BE2C (cell line): ENCODE results near the gene GLYR1.

Source experiments
- DNase-seq: peaks from one replicate; pipeline ENCODE4 v3.0.0-alpha.2; 2020
- H3K27me3 ChIP-seq: fragments of 250-450 bp; sonication (Bioruptor Pico); 2 replicates; pipeline ENCODE4 v1.5.1; 2020; ENCODE audit warnings: mild to moderate bottlenecking
- H3K36me3 ChIP-seq: fragments of 250-450 bp; sonication (Bioruptor Pico); 2 replicates; pipeline ENCODE4 v1.5.1; 2020; ENCODE audit warnings: mild to moderate bottlenecking
- H3K4me1 ChIP-seq: fragments of 250-450 bp; sonication (Bioruptor Pico); 2 replicates; pipeline ENCODE4 v1.5.1; 2020
- H3K4me3 ChIP-seq: 2 replicates; pipeline ENCODE4 v1.5.1; 2011; ENCODE audit warnings: low read depth, low read length
- H3K9me3 ChIP-seq: fragments of 250-450 bp; sonication (Bioruptor Pico); 2 replicates; pipeline ENCODE4 v1.5.1; 2020
- CTCF ChIP-seq: IDR thresholded peaks from 2 replicates; pipeline ENCODE4 v1.5.1; 2012; ENCODE audit warnings: mild to moderate bottlenecking, low read depth, low read length

GLYR1 gene

DNA sequence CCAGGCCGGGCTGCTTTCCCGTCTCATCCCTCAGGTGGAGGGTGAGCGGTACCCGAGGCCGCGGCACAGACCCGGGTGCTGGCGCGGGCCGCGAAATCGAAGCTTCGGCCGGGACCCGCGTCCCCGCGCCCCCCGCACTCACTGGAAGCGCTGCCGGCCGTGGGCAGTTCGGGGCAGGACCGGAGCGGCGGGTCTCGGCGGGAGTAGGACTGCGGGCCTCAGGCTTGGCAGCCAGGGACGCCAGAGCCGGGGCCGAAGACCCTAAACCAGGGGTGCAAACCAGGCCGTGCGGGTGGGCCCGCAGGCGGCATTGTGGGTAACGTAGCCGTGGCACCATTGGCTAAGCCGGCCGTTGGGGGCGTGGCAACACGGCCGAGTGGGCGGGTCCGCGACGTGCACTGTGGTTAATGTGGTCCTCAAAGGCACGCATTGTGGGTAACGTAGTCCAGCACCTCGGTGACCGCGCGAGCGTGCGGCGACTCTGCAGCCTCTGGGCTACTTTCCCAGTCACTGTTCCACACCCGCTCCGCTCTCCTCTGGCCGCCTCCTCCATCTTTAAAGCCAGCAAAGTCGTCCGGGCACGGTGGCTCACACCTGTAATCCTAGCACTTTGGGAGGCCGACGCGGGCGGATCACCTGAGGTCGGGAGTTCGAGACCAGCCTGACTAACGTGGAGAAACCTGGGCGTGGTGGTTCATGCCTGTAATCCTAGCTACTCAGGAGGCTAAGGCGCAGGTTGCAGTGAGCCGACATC lies 80.0 kb downstream of the GLYR1 start, which contains the start of gene ZNF500:
Gene ZNF500, minus strand, starts transcription at position 288 of the 754 bp plus-strand sequence. CDS start 1,184 bp downstream, outside the sequence.
- TF ChIP-seq CTCF = no peak
- peaks cover 10% of the 10 kb centered on the region for H3K36me3 ChIP-seq
- DNase-seq = peak; percentile 99
- H3K27me3 ChIP-seq = no peaks in the 10 kb centered on the region
- H3K9me3 ChIP-seq = no peaks in the 10 kb centered on the region
- H3K4me3 ChIP-seq = peak within 1 kb of the TSS; percentile 89
- H3K4me1 ChIP-seq = no peaks in the 10 kb centered on the region

DNA sequence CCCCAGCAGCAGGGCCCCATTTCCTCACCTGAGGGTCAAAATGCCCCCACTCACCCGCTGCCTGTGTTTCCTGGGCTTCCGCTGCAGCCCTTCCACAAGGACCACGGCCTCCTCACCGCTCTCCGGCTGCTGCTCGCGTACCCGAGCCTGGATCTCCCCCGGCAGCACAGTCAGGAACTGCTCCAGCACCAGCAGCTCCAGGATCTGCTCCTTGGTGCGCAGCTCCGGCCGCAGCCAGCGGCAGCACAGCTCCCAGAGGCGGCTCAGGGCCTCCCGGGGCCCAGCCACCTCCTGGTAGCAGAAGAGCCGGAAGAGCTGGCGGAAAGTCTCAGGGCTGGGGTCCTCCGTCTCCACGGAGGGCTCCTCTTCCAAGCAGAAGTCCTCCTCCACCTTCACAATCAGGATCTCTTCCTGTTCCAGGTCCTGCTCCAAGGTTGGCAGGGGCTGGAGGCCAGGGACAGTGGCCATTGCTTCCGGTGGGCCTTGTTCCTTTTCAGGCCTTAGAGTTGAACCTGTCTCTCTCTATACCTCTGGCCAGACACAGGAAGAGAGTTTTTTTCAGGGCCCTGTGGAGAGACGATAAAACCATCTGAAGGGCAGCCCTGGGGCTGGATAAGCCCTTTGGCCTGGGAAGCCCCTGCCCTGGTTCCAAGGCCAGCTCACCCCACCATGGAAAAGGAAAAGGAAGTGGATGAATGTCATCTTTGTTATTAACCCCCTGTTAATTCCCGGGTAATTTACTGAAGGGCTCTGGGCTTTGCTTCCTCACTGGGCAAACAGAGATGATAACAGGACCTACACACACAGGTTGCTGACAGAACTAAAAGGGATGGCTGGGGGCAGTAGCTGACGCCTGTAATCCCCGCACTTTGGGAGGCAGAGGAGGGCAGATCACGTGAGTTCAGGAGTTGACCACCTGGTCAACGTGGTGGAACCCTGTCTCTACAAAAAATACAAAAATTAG lies 81.3 kb downstream of the GLYR1 start:
- peaks cover 15% of the 10 kb centered on the region for H3K36me3 ChIP-seq
- TF ChIP-seq CTCF = no peak
- DNase-seq = no peak
- H3K4me3 ChIP-seq = peak overlapping the region; percentile 89
- H3K4me1 ChIP-seq = no peaks in the 10 kb centered on the region
- H3K27me3 ChIP-seq = no peaks in the 10 kb centered on the region
- H3K9me3 ChIP-seq = no peaks in the 10 kb centered on the region

DNA sequence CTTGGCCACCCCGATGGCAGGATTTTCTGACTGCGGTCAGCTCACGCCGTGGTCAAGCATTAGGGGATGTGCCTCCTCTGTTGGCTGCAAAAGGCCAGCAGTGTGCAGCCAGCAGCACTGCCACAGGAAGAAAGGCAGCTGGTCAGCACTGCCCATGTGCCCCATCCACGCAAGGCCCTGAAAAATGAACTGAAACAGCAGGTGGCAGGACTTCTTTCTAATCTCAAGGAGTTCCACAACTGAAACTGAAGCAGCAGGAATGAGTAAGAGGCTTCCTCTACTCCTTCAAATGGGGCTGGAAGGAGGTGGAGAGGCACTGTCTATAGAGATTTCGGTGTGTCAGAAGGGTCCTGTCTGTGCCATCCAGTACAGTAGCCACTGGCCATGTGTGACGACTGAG lies 83.3 kb downstream of the GLYR1 start:
- H3K4me3 ChIP-seq = no peak overlapping the region
- H3K36me3 ChIP-seq = peaks cover 24% of the 10 kb centered on the region
- H3K4me1 ChIP-seq = no peaks in the 10 kb centered on the region
- no peak for TF ChIP-seq CTCF
- DNase-seq = no peak
- no peaks in the 10 kb centered on the region for H3K9me3 ChIP-seq
- H3K27me3 ChIP-seq = no peaks in the 10 kb centered on the region

DNA sequence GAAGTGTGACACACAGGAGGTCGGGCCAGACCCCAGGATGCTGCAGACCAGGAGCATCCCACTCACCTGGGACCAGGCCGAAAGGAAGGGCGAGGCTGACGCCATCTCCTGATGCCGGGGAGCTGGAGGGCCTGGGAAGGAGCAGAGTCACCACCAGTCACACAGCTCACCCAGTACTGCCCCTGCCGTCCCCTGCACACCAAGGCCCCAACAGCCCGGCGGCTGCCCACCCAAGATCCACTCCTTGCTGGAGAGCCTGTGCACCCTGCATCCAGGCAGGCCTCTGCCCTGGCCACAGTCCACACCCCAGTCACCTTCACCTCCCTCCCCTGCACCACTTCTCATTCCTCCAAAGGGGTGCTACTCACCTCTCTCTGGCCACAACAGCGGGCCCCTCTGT lies 84.9 kb downstream of the GLYR1 start:
- Histone ChIP-seq H3K36me3 (peaks cover 30% of the 10 kb centered on the region), H3K4me3 (no peak overlapping the region), H3K9me3 (no peaks in the 10 kb centered on the region), H3K27me3 (no peaks in the 10 kb centered on the region), H3K4me1 (no peaks in the 10 kb centered on the region)
- DNase-seq = no peak
- no peak for TF ChIP-seq CTCF

DNA sequence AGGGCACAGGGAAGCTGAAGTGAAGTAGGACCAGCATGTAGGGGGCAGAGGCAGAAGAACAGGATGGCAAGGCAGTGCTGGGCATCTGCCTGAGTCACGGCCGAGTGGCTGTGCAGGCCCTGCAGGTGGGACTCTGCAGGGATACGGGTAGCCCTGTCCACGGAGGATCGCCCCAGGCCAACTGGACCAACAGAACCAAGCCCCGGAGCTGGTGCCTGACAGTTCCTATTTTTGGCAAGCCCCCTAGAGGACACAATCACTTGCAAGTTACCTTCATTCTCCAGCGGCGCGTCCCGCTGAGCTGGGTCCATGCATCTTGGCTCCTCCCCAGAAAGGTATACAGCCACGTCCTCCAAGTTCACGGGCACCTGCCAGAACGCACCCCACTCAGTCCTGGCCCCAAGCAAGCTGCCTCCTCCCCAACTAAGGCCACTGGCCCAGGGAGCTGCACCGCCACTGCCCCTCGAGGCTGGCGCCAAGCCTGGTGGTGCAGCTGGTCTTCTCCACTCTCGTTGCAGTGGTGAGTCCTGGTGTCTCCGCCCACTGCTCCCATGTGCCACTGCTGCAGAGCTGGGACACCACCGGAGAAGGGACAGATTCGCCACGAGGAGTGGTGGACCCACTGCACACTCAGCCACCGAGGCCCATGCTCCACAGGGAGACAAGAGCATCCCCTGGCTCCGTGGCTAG lies 86.7 kb downstream of the GLYR1 start:
- DNase-seq = no peak
- Histone ChIP-seq H3K27me3 (no peaks in the 10 kb centered on the region), H3K4me3 (no peak overlapping the region), H3K9me3 (no peaks in the 10 kb centered on the region), H3K36me3 (peaks cover 39% of the 10 kb centered on the region), H3K4me1 (no peaks in the 10 kb centered on the region)
- no peak for TF ChIP-seq CTCF
